ENCODE data around the gene CD48.

Gene CD48, protein sequence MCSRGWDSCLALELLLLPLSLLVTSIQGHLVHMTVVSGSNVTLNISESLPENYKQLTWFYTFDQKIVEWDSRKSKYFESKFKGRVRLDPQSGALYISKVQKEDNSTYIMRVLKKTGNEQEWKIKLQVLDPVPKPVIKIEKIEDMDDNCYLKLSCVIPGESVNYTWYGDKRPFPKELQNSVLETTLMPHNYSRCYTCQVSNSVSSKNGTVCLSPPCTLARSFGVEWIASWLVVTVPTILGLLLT

DNA sequence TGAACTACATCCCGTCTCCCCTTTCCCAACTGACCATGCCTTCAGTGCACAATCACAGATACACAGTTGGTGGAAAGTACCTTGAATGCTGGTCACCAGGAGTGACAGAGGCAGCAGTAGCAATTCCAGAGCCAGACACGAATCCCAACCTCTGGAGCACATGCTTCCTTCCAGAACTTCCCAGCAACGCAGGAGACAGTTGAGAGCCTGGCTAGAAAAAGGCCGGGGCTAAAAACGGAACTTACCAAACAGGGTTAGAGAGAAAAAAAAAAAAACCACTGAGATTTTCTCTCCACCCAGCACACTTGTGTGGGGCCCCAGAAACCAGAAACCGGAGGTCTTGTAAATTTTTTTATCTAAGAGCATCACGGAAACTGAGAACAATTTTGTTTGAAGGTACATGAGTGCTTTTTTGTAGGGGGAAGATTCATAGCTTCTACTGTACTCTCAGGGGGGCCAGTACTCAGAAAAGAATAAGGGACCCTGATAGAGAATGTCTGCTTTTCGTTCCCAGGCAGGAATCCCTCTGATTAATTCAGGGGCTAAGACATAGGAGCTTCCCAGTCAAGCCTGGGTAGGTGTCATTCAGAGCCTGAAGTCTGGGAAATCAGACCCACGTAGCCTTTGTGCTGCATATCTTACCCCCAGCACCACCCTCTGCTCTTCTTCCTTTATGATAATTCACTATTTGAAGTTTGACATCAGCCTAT is at the start of gene CD48:
Gene CD48 (minus strand): TSS at position 221 of the 710 bp plus-strand sequence. CDS start 59 bp downstream, at position 162.
- no peak for DNase-seq

DNA sequence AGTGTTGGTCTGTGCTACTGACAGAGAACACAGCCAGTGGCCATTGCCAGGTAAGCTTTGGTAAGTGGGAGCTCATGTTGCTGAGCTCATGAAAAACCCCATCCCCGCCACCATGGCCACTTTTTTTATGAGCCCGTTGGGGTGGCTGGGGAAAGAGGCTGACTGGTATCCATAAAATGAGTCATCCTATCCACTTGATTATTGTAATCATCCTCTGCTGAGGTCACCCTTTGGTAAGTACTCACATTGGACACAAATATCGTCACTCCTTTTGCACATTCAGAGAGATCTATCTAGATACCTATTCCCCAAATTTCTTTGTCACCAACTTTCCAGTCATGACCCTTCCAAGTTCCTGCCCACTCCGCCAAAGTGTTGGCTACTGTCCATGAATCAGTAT is 49.4 kb upstream of the CD48 start:
- DNase-seq, result no peak

DNA sequence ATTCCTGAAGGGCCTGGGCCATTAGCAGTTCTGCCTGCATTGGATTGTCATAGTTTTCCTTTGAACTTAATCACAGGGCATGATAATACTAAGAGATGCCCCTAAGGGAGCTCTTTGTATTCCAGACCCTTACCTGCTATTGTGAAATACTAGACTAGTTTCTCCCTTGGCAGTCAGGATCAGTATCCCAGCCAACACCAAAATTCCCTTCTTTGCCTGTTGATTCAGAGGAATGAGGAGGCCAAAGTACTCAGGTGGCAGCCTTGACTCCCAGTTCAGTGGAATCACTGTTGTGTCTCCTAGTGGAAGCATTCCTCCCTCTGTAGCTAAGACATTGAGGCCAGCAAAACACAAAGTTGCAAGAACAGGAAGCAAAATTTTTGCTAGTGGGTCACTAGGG is 48.1 kb upstream of the CD48 start:
- DNase-seq, result no peak

DNA sequence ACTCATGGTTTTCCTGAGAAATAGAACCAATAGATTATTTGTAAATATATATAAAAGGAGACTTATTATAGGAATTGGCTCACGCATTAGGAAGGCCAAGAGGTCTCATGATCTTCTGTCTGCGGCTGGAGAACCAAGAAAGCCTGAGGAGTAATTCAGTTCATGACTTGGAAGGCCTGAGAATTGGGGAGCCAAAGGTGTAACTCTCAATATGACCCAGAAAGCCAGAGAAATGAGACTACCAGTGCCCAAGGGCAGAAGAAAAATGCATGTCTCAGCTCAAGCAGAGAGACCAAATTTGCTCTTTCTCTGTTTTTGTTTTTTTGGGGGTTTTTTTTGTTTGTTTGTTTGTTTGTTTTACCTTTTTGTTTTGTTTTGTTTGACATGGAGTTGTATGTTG is 46.9 kb upstream of the CD48 start:
- DNase-seq, result no peak

DNA sequence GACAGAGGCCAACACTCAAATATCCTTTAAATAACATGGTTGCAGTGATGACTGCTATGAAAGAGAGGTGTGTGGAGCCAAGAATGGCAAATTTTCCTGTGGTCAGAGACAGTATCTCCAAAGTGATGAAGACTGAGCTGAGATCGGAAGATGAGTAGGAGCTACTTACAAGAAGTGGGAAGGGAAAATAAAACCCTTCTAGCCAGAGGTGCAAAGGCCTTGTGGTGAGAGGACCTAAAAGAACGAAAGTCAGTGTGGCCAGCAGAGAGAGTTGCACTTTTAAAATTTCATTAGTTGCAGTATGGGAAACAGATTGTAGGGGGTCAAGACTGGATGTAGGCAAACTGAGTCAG is 45.2 kb upstream of the CD48 start:
- DNase-seq, result no peak

DNA sequence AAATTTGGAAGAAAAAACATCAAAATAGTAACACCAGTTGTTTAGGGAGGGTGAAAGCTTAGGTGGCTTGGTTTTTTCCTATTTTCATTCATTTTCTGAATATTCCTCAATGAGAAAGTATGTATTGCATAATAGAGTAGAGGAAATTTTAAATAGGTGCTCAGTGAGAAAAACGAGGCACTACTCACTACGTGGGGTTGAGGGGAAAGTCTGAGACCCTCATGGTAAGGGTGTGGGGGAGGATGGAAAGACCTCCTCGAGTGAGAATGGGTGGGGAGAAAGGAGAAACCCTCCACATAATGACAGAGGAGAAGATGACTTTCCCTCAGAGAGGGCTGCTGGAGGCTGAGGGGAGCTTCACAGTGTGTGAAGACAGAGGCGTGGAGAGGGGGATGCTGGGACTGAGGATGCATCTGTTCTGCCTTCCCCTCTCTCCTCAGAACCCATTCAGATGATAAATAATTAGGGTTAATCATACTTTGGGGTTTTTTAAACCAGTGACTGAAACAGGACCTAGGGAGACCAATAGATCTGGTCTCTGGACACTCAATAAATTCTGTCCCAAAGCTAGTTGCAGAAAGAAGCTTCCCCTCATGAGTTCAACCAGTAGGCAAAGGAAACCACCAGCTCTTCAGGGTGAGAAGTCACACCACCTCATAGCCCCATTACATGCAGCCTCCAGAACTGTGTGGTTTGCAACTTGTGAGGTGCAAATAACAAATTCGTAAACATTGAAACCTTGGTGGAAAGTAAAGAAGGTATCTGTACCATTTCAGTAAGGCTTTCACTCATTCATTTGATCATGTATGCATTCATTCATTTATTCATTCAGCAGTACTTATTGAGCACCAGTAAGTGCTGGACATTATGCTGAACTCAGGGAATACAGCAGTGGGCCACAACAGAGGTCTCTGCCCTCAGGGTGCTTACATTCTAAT is 44.6 kb upstream of the CD48 start:
- no peak for DNase-seq

DNA sequence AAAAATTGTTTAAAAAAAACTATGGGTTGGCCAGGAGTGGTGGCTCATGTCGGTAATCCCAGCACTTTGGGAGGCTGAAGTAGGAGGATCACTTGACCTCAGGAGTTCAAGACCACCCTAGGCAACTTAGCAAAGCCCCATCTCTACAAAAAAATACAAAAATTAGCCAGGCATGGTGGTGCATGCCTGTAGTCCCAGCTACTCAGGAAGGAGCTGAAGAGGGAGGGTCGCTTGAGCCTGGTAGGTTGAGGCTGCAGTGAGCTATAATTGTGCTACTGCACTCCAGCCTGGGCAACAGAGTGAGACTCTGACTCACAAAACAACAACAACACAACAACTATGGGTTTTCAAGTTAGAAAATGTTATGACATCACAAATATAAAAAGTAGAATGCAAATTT is 43.8 kb upstream of the CD48 start:
- DNase-seq, result no peak

DNA sequence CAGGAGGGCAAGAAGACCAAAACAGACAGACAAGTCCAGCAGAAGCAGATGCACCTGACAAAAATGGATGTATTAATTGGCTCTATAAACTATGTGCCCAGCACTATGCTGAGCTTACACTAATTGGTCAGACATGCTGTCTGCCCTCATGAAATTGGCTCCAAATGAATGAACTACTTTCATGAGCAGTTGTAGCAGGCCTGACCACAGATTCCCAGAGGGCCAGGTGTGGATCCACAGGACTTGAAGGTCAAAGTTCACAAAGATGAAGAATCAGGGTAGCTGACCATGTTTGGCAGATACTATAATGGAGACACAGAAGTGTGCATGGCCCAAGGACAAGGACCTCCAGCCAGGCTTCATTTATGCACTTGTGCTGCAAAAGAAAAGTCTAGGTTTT is 42.0 kb upstream of the CD48 start:
- DNase-seq, result no peak

DNA sequence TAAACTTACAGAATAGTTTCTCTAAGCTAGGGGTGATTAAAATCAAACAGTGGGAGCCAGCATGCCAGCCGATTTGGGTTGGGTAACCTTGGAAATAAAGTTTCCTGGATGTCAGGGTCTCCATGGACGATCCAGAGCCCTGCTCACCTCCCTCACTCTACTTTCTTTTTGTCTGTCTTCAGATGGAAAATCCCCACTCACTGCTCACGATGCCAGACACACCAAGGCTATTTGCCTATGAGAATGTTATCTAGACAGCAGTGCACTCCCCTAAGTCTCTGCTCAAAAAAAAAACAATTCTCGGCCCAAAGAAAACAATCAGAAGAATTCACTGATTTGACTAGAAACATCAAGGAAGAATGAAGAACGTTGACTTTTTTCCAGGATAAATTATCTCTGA is 41.3 kb upstream of the CD48 start:
- DNase-seq, result no peak

DNA sequence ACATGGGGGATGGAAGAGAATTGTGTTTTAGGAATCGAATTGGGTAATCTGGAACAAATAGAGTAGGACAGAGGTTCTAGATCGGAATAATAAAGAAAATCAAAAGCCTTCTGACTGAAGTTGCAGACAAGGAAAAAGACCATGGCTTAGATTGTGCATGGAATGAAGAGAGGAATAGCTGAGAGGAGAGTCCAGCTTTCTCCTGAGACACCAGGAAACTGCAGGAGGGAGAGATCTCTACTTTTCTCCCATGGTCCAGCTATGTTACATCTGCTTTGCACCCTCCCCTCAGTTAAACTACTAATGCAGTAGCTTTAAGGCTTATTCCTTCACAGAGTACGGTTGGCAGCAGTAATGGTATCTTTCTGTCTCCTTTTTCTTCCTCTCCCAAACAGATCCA is 40.8 kb upstream of the CD48 start:
- no peak for DNase-seq

DNA sequence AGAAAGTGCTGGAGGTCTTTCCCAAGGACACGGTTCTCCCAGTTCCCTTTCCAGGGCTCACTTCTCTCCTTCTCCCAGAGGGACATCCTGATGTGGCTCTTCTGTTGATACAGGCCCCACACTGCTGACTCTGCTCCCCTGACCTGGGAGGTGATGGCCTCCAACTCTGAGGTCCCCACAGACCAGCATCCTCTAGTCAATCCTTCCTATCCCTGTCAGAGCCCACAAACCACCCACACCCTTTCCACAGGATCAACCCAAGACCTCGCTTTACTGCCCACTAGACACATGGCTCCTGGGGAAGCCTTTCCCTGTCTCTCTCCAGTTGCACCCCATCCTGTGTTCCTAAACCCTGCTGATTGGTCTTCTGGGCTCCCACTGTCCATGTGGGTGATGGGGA is 39.0 kb upstream of the CD48 start:
- DNase-seq, result no peak

DNA sequence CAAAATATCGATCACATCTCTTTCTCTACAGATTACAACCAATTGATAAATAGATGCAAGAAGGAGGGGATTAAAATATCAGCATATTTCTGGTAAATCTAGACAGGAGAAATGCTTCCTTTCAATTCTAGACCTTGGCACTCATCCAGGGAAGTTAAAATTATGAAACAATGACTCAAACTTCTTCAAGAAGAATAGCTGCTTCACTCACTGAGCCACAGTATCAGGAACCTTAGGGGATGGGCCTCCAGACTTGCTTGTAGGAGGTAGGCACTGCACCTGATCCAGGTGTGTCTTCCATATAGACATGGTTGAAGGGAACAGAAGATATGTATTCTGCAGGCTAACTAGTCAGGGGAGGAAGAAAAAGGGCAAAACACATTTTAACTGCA is 37.3 kb upstream of the CD48 start:
- DNase-seq, result no peak

DNA sequence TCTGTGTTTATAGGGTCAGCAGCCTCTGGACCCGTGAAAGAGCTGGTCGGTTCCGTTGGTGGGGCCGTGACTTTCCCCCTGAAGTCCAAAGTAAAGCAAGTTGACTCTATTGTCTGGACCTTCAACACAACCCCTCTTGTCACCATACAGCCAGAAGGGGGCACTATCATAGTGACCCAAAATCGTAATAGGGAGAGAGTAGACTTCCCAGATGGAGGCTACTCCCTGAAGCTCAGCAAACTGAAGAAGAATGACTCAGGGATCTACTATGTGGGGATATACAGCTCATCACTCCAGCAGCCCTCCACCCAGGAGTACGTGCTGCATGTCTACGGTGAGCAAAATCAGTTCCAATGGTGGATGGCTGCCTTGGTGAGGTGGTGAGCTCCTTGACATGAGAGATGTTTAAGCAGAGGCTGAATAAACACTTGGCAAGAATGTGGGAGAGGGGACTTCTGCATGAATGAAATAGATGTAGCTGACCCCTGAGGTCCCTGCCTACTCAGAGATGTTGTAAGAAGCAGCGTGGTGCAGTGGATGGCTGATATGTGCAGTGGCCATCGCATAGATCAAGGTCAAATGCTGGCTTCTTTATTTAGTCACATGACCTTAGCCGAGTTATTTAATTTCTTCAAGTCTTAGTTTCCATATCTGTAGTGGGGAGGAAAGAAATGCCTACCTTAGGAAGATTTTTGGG is 36.7 kb upstream of the CD48 start:
- no peak for DNase-seq

DNA sequence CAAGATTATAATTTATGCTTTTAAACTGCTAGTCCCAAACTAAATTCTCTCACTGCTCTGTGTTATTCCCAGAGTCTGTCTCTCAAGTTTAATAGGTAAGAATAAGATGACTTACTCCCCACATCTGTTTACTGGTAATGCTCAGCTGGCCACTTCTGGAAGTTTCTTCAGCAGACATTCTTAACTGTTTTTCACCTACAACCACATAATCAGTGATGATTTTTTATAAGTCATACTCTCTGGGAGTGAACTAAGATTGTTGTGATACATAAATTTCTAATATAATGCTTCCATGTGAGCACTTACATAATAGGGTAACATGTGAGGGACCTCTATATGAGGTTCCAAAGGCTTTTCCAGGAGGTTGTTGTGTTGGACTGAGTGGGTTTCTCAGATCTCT is 36.1 kb upstream of the CD48 start:
- no peak for DNase-seq

DNA sequence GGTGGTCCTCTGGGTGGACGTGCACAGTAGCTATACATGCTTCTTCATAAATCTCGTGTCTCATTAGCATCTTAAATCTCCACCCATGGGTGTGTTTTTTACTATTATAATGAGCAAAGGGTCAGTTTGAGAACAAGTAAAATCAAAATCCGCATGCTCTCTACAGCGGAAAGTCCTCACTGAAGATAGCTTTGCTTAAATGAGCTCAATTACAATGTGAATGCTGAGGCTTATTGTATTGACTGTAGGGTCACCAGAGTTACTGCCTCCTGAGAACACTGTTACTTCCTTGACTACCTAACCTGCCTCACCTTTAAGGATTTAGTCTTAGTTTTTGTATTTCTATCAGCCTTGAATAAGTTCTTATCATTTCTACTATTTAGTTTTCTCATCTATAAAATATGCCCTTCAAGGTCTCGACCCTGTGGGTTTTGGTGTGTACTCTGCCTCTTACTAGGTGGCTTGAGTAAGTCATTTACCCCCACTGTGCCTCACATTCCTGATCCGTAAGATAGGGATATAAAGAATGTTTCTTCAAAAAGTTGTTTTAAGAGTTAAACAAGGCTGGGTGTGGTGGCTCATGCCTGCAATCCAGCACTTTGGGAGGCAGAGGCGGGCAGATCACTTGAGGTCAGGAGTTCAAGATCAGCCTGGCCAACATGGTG is 35.3 kb upstream of the CD48 start:
- DNase-seq, result no peak

DNA sequence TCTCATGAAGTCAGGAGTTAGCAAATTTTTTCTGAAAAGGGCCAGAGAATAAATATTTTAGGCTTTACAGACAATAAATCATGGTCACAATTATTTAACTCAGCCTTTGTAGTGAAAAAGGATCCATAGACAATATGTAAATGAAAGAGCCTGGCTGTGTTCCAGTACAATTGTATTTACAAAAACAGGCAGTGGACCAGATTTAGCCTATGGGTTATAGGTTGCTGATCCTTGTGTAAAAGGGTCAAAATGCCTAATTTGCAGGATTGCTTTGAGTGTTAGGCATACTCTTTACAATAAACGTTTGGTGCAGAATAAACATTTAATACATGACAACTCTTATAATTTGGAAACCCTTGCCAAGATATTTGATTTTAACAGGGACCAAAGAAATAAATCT is 33.9 kb upstream of the CD48 start:
- no peak for DNase-seq

DNA sequence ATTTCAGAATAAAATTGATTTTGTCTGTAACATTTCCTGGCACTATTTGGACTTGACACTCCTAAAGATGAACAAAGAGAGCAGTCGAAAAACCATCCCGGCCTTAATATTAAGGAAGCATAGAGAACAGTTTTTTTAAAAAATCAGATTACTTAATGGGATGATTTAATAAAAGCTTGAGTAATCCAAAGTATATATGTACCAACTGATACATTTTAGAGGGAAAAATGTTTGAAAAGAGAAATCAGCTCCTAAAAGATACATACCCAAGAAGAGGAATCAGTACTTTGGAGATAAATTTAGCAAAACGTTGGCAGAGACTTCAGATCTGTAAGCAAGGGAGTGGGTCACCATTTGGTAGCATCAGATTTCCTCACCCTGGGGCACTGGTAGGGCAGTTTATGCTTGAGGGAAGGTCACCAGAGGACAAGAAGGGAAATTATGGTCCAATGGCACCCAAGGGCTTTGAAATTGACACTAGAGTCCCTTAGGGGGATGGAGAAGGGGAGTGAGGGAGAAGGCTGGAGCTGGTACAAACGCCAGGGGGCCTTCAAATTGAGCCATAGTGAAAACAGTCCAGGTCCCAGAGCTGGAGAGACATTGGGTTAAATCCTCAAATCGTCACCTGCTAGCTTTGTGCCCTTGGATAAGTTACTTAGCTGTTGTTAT is 33.4 kb upstream of the CD48 start:
- DNase-seq, result no peak

DNA sequence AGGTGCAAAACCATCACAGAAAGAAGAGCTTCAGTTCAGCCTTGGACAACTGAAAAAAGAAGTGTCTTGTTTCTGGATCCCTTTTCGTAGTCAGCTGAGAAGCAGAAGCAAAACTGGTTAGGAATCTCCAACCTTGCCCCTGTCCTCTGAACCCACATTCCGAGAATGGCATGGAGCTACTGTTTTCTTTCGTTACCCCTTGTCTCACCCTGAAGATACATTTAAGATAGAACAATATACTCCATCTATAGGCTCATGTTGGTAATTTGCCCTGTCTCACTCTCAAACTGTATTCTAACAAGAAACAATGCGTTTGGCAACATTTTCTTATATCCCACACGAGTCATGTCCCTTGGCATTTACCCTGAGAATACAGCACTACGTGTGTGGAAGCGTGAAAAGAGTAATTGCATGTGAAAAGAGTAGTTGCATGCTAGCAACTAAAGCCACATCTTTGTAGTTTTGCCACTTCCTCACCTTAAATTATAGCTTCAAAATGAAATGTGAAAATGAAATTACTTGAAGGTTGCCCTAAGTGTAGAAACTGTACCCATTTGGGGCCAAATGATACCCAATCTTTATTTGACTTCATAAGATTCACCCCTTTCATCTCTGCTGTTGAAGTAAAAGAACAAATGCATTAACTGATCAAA is 32.7 kb upstream of the CD48 start:
- no peak for DNase-seq

DNA sequence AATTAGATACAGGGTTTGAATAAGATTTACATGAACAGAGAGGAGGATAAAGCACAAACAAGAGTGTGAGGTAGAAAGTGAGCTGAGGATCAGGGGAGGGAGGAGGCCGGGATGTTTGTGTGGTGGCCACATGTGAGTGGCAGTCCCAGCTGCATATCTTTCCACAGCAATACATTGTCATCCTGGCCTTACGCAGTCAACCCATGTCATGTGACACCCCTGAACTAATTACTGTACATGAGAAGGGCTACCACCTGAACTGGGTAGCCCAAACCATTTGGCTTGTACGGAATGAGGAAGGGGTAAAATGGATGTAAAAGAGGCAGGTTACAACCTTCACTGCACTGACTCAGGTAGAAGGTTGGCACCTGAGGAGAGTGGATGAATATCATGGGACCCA is 31.6 kb upstream of the CD48 start:
- DNase-seq, result no peak

DNA sequence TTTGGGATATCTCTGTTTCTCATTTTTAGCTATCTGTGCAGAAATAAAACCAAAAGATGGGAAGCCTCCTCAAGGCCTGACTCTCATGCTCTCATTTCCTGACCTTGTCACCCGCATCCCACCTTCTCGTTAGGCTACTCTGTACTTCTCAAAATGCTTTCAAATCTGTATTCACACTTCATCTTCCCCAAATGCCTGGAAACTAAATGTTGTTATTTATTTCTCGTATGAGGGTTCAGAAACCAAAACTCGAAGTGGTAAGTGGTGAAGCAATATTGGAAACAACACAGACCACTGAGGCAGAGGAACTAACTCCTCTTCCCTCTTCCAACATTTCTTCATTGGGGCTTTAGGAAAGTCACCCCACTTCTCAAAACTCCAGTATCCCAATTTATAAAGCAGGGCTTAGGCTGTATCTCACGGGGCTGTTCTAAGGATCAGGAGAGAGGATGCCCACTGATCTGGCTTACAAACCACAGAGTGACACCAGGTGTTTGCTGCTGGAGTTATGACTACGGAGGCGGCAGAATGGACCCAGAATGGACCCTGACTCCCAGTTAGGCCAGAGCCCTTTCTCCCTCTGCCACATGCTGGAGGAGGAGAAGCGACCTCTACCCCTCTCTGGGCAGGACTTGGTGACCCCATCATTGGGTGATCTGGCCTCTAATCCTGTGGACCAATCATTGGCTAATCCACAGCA is 31.0 kb upstream of the CD48 start:
- no peak for DNase-seq
